ENCODE measurements around the gene PTPRK.

The PTPRK gene

DNA sequence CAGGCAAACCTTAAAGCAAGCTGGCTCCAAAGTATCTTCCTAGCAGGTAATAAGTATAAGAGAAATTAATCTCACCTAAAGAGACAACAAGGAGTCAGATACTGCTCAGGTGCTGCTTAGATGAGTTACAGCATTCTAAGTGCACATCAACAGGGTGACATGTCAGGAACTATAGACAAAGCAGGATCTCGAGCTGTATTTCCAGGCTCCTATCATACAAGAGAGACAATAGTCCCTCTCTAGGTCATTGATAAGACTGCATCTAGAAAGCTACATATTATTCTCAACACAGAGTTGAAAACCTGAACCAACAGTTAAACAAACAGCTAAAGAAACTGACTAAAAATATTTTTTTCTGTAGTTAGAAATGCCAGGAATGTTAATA lies 3.9 kb downstream of the PTPRK start:
- DNase-seq (ENCODE audit: low read depth in 4 of 4, low spot score in 1 of 4): no peak

DNA sequence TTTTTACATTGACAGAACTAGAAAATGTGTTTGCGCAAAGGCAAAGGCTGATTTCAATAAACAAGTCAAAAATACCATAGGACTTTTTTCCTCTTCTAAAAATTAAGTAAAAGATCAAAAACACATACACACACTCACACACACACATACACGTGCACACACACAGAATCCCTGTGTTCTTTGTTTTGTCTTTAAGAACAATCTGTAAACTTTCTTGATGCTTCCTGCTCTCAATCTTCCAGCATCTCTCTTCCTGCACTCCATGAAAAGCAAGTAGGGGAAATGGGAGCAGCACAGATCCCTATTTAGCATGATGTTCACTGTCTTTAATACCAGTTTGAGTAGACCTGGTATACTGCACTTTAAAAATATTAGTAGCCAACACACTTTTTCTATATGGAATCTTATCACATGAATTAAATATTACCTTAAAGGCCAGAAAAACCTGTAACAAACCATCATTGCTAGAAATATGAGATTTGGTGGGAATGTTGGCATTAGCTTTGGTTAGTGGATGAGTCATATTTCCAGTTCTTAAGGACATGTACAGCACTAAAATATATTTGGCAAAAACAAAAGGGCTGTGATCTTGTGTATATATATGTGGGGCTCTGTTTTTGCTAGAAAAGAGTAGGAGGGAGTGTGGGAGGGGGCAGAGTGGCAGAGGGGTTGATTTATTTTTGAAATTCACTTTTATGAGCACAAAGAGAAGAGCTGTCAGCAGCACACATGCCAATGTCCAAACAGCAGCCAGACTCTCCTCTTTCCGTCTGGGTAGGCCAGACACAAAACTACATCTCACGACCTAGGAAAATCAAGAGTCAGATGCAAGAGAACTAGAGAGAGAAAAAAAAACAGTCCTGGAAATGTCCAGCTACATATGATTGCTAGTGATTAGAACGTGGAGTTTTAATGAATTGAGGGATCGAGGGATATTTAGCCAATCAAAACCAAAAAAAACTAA lies 4.6 kb downstream of the PTPRK start:
- DNase-seq (ENCODE audit: low read depth in 4 of 4, low spot score in 1 of 4): no peak

DNA sequence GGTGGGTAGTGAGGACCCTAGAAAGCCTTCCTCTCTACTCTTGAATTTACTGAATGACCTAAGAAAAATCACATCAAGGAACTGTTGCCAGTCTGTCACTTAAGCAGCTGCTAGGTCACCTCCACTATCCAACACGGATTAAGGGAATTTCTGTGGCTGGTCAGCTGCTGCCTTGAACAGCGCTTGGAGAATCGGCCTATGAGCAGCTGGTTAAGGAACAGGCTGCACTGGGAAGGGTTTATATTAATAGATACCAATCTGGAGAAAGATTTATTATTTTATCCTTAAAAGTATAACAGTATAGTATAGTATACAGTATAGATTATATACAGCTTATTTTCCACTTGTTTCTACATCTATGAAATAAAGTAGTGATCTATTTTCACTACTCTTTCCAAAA lies 6.5 kb downstream of the PTPRK start:
- no peak for DNase-seq (ENCODE audit: low read depth in 4 of 4, low spot score in 1 of 4)

DNA sequence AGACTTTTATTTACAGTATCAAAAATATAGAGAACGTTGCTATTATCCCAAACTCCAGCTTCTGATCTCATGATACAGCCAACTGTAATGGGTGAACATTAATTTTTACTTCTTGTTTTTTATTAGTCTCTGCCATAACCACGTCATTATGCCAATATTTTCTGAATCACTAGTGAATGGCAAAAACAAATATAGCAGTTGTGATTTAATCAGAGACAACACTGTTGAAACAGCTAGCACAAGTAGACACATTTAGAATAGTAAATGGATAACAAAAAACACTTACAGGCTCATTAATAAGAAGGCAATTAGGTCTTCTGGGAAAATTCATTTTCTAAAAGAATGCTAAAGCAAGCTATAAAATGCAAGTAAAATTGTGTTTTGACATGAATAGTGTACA lies 8.1 kb downstream of the PTPRK start:
- no peak for DNase-seq (ENCODE audit: low read depth in 4 of 4, low spot score in 1 of 4)

DNA sequence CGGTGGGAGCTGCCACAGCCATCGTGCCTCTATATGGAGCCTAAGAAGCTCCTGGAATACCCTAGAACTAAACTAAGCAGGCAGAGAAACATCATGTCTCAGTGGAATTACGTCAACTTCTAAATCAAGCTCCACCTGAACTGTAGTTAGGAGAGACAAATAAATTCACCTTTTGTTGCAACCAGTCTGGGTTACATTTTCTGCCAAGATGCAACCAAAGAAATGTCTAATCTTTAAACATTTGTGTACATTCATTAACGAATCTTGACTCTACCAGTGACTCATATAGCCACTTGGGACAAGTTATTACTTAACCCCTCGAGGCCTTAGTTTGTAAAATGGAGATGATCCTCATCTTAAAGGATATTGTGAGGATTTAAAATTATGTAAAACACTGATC lies 8.9 kb downstream of the PTPRK start:
- no peak for DNase-seq (ENCODE audit: low read depth in 4 of 4, low spot score in 1 of 4)

DNA sequence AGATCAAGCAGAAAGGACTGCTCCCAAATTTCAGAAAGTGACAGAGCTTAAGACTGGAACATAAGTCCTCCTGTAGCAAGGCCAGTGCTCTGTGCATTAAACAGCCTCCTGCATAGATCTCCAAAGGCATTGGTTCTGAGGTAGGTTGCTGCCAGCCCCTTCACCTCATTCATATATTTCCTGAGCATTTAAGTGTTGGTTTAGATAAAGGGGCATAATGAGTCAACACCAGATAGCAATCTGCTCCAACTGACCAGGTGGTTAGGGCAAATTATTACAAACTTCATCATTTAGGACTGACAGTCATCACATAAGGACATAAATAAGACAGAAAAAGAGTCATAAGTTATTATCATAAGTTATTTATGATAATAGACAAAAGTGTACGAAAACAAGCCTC lies 10.7 kb downstream of the PTPRK start:
- no peak for DNase-seq (ENCODE audit: low read depth in 4 of 4, low spot score in 1 of 4)

DNA sequence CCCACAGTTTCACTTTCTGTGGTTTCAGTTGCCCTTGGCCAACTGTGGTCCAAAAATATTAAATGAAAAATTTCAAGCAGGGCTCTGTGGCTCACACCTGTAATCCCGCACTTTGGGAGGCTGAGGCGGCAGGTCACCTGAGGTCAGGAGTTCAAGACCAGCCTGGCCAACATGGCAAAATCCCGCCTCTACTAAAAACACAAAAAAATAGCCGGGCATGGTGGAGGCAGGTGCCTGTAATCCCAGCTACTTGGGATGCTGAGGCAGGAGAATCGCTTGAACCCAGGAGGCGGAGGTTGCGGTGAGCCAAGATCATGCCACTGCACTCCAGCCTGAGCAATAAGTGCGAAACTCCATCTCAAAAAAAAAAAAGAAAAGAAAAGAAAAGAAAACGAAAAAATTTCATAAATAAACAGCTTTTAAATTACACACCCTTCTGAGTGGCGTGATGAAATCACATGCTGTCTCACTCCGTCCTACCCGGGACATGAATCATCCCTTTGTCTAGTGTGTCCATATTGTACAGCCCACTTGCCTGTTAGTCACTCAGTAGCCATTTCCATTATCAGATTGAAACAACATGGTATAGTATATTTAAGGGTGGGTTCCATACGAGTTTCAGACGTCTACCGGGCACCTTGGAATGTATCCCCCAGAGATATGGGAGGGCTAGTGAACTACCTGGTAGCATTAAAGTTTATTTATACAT lies 11.7 kb downstream of the PTPRK start:
- no peak for DNase-seq (ENCODE audit: low read depth in 4 of 4, low spot score in 1 of 4)

DNA sequence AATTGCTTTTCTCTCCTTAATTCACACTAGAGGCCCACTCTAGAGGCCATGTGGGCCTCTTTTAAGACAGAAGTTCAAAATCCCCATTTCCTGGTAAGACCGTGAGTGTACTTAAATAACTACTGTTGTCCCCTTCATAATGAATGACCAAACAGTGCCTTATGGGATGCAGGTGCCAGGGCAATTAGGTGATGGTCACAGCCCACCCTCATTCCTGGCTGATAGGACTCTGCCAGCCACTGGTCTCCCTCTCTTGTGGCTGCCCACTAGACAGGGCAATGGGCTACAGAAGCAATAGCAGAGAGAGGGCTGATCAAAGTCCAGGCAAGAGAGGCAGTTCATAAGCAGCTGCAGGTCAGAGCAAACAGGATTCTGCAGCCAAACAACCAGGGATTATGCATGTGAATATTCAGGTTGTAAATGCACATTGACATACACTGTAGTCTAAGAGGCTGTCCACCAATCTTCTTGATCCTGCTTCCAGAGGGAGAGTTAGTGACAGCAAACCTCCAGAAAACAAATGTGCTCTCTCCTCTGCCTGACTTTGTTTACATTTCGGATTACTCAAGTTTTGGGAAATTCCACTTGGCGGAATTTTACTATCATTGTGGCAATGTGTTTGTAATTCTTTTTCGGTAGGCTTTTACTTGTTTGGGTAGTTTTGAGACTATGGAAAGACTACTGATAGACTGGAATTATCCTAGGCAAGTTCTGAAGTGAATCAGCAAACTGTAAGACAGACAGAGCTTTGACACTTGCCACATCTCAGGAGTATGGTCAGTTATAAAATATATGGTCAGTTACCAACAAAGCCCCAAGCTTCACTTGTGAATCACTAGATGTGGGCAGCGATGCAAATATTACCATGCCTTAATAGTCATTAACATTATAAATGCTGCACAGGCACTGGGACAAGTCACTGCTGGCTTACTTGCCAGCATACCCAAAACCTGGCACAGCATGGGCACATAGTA lies 12.8 kb downstream of the PTPRK start:
- DNase-seq (ENCODE audit: low read depth in 4 of 4, low spot score in 1 of 4): no peak

DNA sequence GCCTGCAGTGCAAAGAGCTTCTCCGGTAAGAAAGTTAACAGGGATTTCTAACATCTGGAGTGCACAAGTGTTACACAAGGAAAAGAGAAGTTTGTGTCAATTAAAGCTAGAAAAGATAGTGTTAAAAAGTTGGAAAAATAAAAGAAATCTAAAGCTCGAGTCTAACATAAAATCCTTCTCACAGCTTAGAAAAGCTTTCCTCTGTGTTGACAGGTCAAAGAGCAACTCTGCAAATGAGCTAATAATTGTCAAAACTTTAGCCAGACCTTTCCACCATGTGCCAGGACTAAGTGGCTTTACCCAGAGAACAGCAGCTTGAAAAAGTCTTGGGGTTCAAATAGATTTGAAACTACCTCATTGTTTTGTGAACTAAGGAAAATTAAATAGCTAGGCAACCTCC lies 14.8 kb downstream of the PTPRK start:
- DNase-seq (ENCODE audit: low read depth in 4 of 4, low spot score in 1 of 4): no peak

DNA sequence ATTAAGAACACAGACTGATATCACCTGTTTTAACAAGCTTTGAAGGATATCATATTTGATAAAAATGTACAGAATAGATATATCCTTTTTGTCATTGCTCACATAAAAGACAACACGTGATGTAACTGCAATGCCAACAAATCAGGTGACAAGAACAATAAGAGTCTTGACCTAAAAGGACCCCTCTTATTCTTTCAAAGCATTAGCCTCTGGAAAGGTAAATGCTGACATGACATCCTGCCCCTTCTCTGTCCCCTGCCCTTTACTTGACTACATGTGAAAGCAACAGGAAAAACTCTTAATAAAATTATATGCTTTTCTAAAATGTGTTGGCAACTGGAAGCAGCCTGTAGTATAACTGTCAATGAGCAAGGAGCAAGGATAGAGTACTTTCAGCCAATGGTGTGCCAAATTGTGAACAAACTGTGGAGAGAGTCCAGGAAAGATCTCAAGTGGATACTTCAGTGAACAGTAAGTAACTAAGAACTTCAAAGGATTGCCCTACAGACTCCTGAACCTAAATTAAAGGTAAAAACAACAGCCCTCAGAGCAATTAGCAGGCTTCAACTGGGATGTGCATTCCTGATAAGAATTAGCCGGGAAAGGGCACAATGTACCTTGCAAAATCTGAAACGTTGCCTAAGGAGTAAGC lies 16.3 kb downstream of the PTPRK start:
- DNase-seq (ENCODE audit: low read depth in 4 of 4, low spot score in 1 of 4): no peak

DNA sequence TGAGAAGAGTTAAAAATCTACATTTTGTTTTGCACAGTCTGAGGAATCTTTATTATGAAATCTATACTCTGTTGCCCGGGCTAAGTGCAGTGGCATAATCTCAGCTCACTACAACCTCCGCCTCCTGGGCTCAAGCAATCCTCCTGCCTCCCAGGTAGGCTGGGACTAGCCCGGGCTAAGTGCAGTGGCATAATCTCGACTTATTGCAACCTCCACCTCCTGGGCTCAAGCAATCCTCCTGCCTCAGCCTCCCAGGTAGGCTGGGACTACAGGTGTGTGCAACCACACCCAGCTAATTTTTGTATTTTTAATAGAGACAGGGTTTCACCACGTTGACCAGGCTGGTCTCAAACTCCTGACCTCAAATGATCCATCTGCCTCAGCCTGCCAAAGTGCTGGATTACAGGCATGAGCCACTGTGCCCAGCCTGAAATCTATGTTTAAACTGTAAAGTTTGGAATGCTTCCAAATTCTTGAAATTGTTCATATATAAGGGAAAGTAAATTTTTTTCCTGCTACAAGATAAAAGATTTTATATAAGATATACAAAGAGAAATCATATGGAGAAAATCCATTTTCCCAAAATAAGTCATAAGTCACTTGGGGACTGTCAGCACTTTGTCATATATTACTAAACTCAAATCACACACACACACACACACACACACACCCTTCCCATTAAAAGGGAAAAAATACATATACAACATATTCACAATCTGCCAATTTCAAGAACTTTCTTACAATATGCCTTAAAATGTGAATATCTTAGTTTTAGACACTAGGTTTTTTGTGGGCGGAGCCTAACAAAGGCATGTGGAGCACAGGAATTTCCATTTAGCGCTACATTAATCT lies 19.4 kb downstream of the PTPRK start:
- DNase-seq (ENCODE audit: low read depth in 4 of 4, low spot score in 1 of 4): no peak

DNA sequence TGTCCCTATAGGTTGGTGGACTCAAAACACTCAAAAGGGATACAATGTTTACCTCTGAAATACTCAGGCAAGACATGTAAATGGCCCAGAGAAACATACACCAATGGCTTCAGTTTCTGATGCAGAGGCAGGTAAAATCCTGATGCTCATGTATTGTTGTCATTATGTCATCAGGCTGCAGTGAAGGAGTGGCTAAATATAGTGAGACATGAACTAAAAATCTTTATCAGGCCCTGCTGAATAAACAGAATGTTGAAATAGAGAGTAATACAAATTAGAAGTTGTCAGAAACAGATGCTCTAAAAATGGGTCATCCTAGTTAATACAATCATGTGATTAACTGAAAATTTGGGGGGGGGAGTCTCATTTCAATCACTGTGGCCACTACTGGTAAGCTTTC lies 20.4 kb downstream of the PTPRK start:
- no peak for DNase-seq (ENCODE audit: low read depth in 4 of 4, low spot score in 1 of 4)

DNA sequence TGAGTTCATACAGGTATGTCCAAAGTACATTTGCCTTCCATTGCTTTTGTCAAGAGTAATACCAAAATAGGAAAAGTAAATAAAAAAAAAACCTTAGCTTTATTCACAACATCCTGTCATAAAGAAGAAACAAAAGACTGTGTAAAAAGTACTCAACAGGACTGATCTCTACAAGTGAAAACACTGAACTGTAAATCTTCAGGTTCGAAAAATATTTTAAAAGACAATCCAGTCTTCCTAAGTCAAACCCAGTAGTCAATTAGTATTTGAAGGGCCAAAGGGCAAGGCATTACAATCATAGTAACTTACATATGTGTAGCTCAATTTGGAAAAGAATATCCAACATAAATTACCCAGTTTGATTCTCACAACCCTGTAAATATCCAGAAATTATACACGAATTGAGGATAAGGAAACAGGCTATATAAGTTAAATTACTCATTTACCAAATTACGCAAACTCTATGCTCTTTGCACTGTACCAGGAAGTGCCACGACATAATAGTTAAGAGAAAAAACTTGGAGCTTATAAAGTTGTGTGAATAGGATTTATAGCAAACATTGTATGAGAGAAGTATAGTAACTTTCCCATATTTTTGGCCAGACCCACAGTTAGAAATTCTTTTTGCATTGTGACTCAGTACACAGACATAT lies 21.2 kb downstream of the PTPRK start:
- DNase-seq (ENCODE audit: low read depth in 4 of 4, low spot score in 1 of 4): no peak

DNA sequence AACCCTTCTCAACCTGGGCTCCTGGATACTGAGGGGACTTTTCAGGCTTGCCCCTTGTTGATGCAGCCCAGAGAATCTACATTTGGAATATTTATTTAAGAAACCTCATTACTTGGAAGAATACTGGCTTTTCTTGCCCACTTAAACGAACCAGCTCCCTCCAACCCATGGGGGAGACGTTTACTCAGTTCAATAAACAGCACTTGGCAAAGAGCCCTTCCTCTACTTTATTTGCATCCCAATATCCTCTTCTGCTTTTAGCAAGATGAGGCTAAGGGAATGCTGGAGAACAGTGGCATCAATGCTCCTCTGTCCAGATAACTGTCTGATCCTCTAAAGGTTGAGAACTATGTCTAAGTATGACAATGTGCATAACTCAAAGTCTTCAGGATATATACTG lies 22.2 kb downstream of the PTPRK start:
- DNase-seq (ENCODE audit: low read depth in 4 of 4, low spot score in 1 of 4): no peak

DNA sequence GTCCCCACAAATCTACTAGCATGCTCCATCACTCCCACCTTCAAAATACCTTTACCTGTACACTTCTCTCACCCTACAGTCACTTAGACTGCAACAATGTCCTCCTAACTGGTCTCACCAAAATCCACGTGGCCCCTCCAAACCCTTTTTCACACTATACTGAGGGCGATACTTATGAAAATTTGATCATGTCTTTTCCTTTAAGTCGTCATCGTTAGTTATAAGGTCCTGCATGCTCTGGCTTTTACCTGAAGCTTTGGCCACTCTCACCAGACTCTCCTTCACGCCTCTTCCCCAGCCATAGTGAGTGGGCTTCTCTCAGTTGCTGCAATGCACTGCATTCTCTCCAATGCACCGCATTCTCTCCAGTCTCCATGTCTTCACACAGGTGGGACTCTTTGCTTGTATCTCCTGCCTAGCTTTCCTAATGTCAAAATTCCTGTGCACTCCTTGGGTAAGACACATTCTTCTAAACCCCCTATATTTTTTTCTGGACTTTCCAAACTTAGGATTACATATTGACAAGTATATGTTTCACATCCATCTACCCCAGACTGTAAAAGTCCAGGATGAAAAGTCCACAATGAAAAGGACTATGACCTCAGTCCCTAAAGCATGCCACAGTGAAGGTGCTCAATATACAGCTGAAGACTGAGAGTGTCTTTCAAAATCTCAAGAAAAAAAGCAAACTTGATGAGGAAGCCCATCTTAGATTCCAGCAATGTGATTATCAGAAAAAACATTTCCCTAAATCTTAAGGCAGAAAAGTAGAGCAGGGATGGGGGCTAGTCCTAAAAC lies 24.7 kb downstream of the PTPRK start:
- DNase-seq (ENCODE audit: low read depth in 4 of 4, low spot score in 1 of 4): no peak

DNA sequence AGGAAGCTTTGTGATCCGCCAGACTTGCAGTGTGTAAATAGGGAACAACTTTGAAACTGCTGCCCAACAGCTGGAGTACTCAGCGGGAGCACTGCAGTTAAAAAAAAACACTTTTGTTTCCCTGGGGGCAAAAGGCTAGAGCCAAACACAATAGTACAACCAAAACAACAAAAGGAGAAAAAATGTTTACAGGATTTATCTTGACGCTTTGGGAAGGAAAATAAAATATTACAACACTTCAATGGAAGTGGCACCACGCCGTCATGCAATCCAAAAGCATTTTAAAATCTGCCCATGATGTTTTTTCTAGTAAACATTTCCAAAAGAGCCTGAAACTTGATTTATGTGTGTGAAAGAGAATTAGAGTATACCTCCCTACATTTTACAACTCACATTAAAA lies 26.0 kb downstream of the PTPRK start:
- no peak for DNase-seq (ENCODE audit: low read depth in 4 of 4, low spot score in 1 of 4)

DNA sequence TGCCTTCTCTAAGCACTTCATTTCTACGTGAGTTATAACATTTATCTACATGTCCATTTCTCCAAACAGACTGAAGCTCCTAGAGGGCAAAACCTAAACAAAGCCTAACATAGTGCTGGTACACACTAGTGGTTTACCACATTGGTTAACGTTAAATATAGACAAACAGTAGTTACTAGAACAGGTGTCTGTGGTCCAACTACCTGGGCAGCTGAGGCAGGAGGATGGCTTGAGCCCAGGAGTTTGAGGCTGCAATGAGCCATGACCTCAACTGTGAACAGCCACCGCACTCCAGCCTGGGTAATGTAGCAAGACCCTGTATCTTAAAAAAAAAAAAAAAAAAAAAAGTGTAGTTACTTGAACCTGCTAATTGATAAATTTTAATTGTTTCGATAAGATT lies 26.5 kb downstream of the PTPRK start:
- DNase-seq (ENCODE audit: low read depth in 4 of 4, low spot score in 1 of 4): no peak

DNA sequence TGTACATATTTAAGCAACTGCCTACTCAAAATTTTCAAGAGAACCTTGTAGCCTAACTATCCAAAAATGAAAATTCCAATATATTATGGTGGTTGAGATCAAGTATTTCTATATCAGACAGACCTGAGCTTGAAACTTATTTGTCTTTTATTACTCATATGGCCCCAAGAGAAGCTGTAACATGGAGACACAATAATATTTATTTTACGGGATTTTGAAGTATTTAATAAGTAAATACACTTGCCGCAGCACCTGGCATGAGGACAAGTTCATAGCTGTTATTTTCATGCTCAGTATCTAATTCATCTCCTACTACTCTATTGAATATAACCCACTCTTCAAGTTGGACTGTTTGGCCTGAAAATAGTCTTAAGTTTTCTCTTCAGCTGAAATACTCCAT lies 28.0 kb downstream of the PTPRK start:
- no peak for DNase-seq (ENCODE audit: low read depth in 4 of 4, low spot score in 1 of 4)
